Keratinocyte (primary cell): Measurements from ENCODE around the gene TNPO2. TPM values are rescaled to one million over a fixed set of nuclear protein-coding genes. Genes with fewer than 3 reads are reported as not detected.
A peak's percentile ranks its signal among the peaks of the same experiment; 100 is the strongest.

Experiments
- DNase-seq: peaks from one replicate; pipeline ENCODE4 v3.0.0-alpha.2; 2011; ENCODE audit warnings: low read depth, missing footprints, low spot score
- FAIRE-seq: peaks from 2 replicates; lab custom pipeline; 2011; peaks lifted over from hg19 to GRCh38; lab: Jason Lieb, UNC
- H2AFZ ChIP-seq: 2 replicates; pipeline ENCODE4 v1.6.0; 2012; ENCODE audit warnings: low read length, control low read depth, inconsistent platforms; ENCODE audit not compliant: control insufficient read depth
- H3K27ac ChIP-seq: 2 replicates; pipeline ENCODE4 v1.5.1; 2011; ENCODE audit warnings: low read length; ENCODE audit not compliant: control insufficient read depth, insufficient read depth
- H3K27me3 ChIP-seq: 3 replicates; pipeline ENCODE4 v1.6.0; 2011; ENCODE audit warnings: low read length; ENCODE audit not compliant: control insufficient read depth, insufficient read depth; ENCODE audit errors: extremely low read depth
- H3K36me3 ChIP-seq, 2 experiments: 2 replicates in 1 of 2; 3 replicates in 1 of 2; pipeline ENCODE4 v1.5.1; 2011; ENCODE audit warnings: low read length in 2 of 2, mild to moderate bottlenecking in 1 of 2; ENCODE audit not compliant: control insufficient read depth in 2 of 2, insufficient read depth in 2 of 2; ENCODE audit errors: extremely low read depth in 1 of 2
- H3K4me1 ChIP-seq: 3 replicates; pipeline ENCODE4 v1.5.1; 2011; ENCODE audit warnings: low read length; ENCODE audit not compliant: control insufficient read depth, insufficient read depth; ENCODE audit errors: extremely low read depth
- H3K4me2 ChIP-seq: 3 replicates; pipeline ENCODE4 v1.6.0; 2011; ENCODE audit warnings: low read depth, low read length; ENCODE audit not compliant: control insufficient read depth, insufficient read depth; ENCODE audit errors: extremely low read depth
- H3K4me3 ChIP-seq, 3 experiments: fragments of 200-600 bp in 1 of 3; sonication (generic) in 1 of 3; 2 replicates in 2 of 3; 3 replicates in 1 of 3; pipeline ENCODE4 v1.5.1; 2011 to 2016; ENCODE audit warnings: low read length in 3 of 3, mild to moderate bottlenecking in 3 of 3, control low read depth in 2 of 3, inconsistent platforms in 1 of 3, low read depth in 1 of 3, mixed read lengths in 1 of 3, mixed run types in 1 of 3, moderate library complexity in 1 of 3; ENCODE audit not compliant: control insufficient read depth in 2 of 3, insufficient read depth in 2 of 3; ENCODE audit errors: extremely low read depth in 1 of 3
- H3K79me2 ChIP-seq: 2 replicates; pipeline ENCODE4 v1.6.0; 2012; ENCODE audit warnings: low read length; ENCODE audit not compliant: control insufficient read depth, insufficient read depth
- H3K9ac ChIP-seq: 3 replicates; pipeline ENCODE4 v1.6.0; 2011; ENCODE audit warnings: low read length; ENCODE audit not compliant: control insufficient read depth, insufficient read depth; ENCODE audit errors: extremely low read depth
- H3K9me1 ChIP-seq: 3 replicates; pipeline ENCODE4 v1.6.0; 2011; ENCODE audit warnings: low read length; ENCODE audit not compliant: control insufficient read depth, insufficient read depth; ENCODE audit errors: extremely low read depth
- H3K9me3 ChIP-seq: 2 replicates; pipeline ENCODE4 v1.5.1; 2012; ENCODE audit warnings: low read depth, low read length; ENCODE audit not compliant: control insufficient read depth
- H4K20me1 ChIP-seq: 3 replicates; pipeline ENCODE4 v1.6.0; 2011; ENCODE audit warnings: low read length; ENCODE audit not compliant: control insufficient read depth, insufficient read depth; ENCODE audit errors: extremely low read depth
- CTCF ChIP-seq, 3 experiments: IDR thresholded peaks in 1 of 3; conservative IDR thresholded peaks in 1 of 3; optimal IDR thresholded peaks in 1 of 3; 2 replicates in 2 of 3; 3 replicates in 1 of 3; pipeline versions ENCODE3 to v1.5.1; 2011; ENCODE audit warnings: low read length in 3 of 3, mild to moderate bottlenecking in 3 of 3, moderate library complexity in 2 of 3, control low read depth in 1 of 3, inconsistent platforms in 1 of 3; ENCODE audit not compliant: insufficient read depth in 2 of 3; ENCODE audit errors: extremely low read depth in 1 of 3
- EZH2 ChIP-seq: IDR thresholded peaks from one replicate; pipeline ENCODE4 v1.6.1; 2012; ENCODE audit warnings: inconsistent platforms, mild to moderate bottlenecking, low read length, moderate library complexity
- dilution Hi-C: fragments of 300-500 bp; cut with MboI; formaldehyde crosslinking; loops from one replicate; pipeline ENCODE4 v1.7.0; 2020; ENCODE audit warnings: low sequenced_read_pairs; ENCODE audit not compliant: extremely low pct_ligation_motif_present
- polyA plus RNA-seq, 5 experiments: library from polyadenylated mRNA; depleted of rRNA in 3 of 5; stranded (reverse) in 3 of 5; stranded (forward) in 1 of 5; unstranded in 1 of 5; fragments of >200 nt; gene quantifications; 1 replicate in 1 of 5; 2 replicates in 3 of 5; 3 replicates in 1 of 5; pipeline versions ENCODE4 v1.2.1 to v1.2.3, GENCODE V29; 2011 to 2012; ENCODE audit warnings: missing spikeins in 2 of 5, low read depth in 1 of 5, low replicate concordance in 1 of 5

TNPO2 gene
- polyA plus RNA-seq, 1 donor (not counting 4 experiments of a cell fraction or from before 2014, with no cell fraction given) = 75.3 TPM

- Histone ChIP-seq H3K9me3 (no peaks in the 10 kb centered on the region), H3K79me2 (peaks cover 46% of the 10 kb centered on the region), H2AFZ (peak overlapping the region; percentile 92), H3K36me3 (peaks cover 9 to 23% of the 10 kb centered on the region in 2 experiments), H3K4me1 (peaks cover 34% of the 10 kb centered on the region), H3K27ac (peak overlapping the region; percentile 99), H3K9ac (peak overlapping the region; percentile 94), H3K9me1 (no peaks in the 10 kb centered on the region), H4K20me1 (no peaks in the 10 kb centered on the region), H3K4me2 (peak overlapping the region; percentile 95), H3K4me3 (peak overlapping the region; percentile 68 to 100 (median 91)), H3K27me3 (no peaks in the 10 kb centered on the region)
- no peak for TF ChIP-seq EZH2
- TF ChIP-seq CTCF (optimal IDR thresholded peaks at IDR 0.05 in 1 of 3, IDR thresholded peaks at IDR 0.05 in 1 of 3, conservative IDR thresholded peaks at IDR 0.05 in 1 of 3; ENCODE audit: extremely low read depth in 1 of 3, insufficient read depth in 2 of 3, low read length in 3 of 3) = no peak
- dilution Hi-C loops = no loop called here
- FAIRE-seq (peak; percentile 64), DNase-seq (no peak)
Observed at GRCh38 chr19:12669270-12670158, 54.2 kb downstream of the TNPO2 start.

- peak overlapping the region; percentile 95 for H3K4me2 ChIP-seq
- peaks cover 10 to 19% of the 10 kb centered on the region in 2 experiments for H3K36me3 ChIP-seq
- H4K20me1 ChIP-seq = no peaks in the 10 kb centered on the region
- H3K9me3 ChIP-seq = no peaks in the 10 kb centered on the region
- H3K27ac ChIP-seq = peak overlapping the region; percentile 99
- H3K27me3 ChIP-seq = no peaks in the 10 kb centered on the region
- TF ChIP-seq EZH2 = no peak
- no peak for TF ChIP-seq CTCF (optimal IDR thresholded peaks at IDR 0.05 in 1 of 3, IDR thresholded peaks at IDR 0.05 in 1 of 3, conservative IDR thresholded peaks at IDR 0.05 in 1 of 3; ENCODE audit: extremely low read depth in 1 of 3, insufficient read depth in 2 of 3, low read length in 3 of 3)
- DNase-seq (peak; percentile 59), FAIRE-seq (no peak)
- peaks cover 46% of the 10 kb centered on the region for H3K79me2 ChIP-seq
- dilution Hi-C loops = no loop called here
- no peaks in the 10 kb centered on the region for H3K9me1 ChIP-seq
- peak overlapping the region; percentile 92 for H2AFZ ChIP-seq
- peak overlapping the region; percentile 94 for H3K9ac ChIP-seq
- peak overlapping the region; percentile 68 to 100 (median 91) for H3K4me3 ChIP-seq
- H3K4me1 ChIP-seq = peaks cover 34% of the 10 kb centered on the region
Observed at GRCh38 chr19:12668932-12669269, 54.8 kb downstream of the TNPO2 start.
